Measurements from ENCODE around the gene CCL27. TPM values are rescaled to one million over a fixed set of nuclear protein-coding genes. Genes with fewer than 3 reads are reported as not detected.
A peak's percentile ranks its signal among the peaks of the same experiment; 100 is the strongest.
"Not testable (repeated sequence)": the region's sequence is repeated elsewhere in the genome, so short reads cannot be mapped to it uniquely, and the experiment has no call there.

CCL27 gene
- total RNA-seq, 1 experiment from 2014 or later: not detected

DNA sequence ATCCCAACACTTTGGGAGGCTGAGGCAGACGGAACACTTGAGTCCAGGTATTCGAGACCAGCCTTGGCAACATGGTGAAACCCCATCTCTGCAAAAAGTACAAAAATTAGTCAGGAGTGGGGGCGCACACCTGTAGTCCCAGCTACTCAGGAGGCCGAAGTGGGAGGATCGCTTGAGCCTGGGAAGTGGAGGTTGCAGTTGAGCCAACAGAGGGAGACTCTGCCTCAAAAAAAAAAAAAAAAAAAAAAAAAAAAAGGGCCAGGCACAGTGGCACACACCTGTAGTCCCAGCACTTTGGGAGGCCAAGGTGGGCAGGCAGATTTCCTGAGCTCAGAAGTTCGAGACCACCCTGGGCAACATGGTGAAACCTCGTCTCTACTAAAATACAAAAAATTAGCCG lies 23.1 kb downstream of the CCL27 start:
- not testable (repeated sequence) for H3K4me3 ChIP-seq, H3K36me3 ChIP-seq, H3K27me3 ChIP-seq, H3K9me3 ChIP-seq, DNase-seq

DNA sequence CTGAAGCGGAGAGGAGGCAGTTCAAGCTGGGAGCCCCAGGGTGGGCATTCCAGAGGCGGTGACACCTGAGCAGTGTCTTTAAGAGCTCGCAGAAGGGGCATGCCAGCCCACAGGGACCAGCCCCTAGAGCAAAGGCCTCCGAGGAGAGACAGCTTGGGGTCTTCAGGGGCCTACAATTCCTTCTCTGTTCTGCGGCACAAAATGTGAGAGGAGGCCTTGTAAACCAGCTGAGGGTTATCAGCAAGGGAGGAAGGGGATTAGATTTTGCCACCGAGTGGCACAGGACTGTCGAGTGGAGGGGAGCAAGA lies 24.4 kb downstream of the CCL27 start:
- Histone ChIP-seq H3K27me3 (no peaks in the 10 kb centered on the region), H3K9me3 (no peaks in the 10 kb centered on the region), H3K36me3 (peaks cover 9% of the 10 kb centered on the region; the same call in 1 of the 2 replicates), H3K4me3 (peak overlapping the region; percentile 76)
- no peak for DNase-seq

- no peaks in the 10 kb centered on the region for H3K27me3 ChIP-seq
- peak within 1 kb of the TSS; percentile 76 for H3K4me3 ChIP-seq
- no peaks in the 10 kb centered on the region for H3K9me3 ChIP-seq
- H3K36me3 ChIP-seq: peaks cover 9% of the 10 kb centered on the region; the same call in 1 of the 2 replicates
- DNase-seq: peak; percentile 89
Measured at GRCh38 chr9:34637356-34638137, 24.9 kb downstream of the CCL27 start, which contains the start of gene SIGMAR1. Gene SIGMAR1 (minus strand): TSS chr9:34637787. CDS start chr9:34637697, 90 bp downstream.

DNA sequence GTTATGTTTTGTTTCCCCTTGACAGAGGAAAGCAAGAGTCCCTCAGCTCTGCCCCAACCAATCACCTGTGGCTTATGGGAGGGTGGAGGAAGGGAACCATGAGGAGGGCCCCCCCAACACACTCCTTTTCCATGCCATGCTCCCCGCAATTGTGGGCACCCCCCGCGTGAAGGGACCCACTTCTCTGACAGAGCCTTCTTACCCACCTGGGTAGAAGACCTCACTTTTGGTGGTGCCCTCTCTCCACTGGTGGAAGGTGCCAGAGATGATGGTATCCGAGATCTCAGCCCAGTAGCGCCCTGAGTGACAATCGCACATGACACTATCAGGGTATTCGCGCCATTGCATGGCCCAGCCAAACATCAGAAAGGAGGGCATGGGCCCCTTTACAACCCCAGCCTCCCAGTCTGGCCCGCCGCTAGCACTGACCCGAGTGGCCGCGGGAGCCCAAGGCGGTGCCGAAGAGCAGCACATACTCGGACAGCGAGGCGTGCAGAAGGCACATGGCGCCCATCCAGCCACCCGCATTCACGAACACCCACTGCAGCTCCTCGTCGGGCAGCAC lies 25.6 kb downstream of the CCL27 start:
- DNase-seq: no peak
- peak overlapping the region; percentile 76 for H3K4me3 ChIP-seq
- no peaks in the 10 kb centered on the region for H3K27me3 ChIP-seq
- peaks cover 9% of the 10 kb centered on the region; the same call in 1 of the 2 replicates for H3K36me3 ChIP-seq
- no peaks in the 10 kb centered on the region for H3K9me3 ChIP-seq

DNA sequence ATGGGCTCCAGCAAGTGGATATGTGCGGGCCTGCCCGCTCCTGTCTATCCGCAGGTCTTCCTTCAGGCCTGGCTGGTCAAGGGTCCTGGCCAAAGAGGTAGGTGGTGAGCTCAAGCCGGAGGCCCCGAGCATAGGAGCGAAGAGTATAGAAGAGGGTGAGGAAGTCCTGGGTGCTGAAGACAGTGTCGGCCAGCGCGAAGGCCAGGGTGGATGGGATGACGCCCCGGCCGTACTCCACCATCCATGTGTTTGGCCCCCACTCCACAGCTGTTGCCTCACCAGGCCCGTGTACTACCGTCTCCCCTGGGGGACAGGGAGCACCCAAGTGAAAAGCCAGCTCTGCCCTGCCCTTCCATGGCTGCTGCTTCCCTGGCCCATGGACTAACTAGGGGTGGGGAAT lies 26.9 kb downstream of the CCL27 start:
- DNase-seq: no peak
- Histone ChIP-seq H3K4me3 (no peak overlapping the region), H3K36me3 (peaks cover 9% of the 10 kb centered on the region; the same call in 1 of the 2 replicates), H3K9me3 (no peaks in the 10 kb centered on the region), H3K27me3 (no peaks in the 10 kb centered on the region)

DNA sequence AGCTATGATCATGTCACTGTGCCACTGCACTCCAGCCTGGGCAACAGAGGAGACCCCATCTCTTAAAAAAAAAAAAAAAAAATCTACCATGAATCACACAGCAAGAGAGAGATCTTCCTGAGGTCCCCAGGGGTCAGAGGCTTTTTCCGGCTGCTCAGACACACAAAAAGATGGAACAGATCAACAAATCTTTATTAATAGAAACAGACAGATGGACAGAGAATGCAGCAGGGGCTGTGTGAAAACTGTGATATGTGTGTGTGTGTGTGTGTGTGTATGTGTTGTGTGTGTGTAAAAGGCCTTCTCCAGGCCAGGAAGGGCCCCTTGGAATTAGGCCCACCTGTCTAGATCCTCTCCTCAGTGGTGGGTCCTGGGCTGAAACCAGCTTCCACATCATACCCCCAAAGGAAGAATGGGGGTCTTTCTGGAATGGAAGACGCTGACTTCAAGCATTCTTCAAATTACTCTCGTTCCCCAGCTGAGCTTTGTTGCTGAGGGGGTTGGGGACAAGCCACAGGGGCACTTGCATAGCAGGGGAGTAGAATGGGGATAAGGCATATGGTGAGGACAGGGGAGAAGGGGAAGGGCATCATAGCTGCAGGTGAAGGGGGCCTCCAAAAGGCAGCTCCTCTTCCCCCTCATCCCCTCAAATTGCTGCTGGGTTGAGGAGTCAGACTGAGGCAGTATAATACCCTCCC lies 27.8 kb downstream of the CCL27 start:
- DNase-seq: no peak
- Histone ChIP-seq H3K4me3 (no peak overlapping the region), H3K36me3 (peaks cover 9% of the 10 kb centered on the region; the same call in 1 of the 2 replicates), H3K9me3 (no peaks in the 10 kb centered on the region), H3K27me3 (peaks cover 5% of the 10 kb centered on the region)

DNA sequence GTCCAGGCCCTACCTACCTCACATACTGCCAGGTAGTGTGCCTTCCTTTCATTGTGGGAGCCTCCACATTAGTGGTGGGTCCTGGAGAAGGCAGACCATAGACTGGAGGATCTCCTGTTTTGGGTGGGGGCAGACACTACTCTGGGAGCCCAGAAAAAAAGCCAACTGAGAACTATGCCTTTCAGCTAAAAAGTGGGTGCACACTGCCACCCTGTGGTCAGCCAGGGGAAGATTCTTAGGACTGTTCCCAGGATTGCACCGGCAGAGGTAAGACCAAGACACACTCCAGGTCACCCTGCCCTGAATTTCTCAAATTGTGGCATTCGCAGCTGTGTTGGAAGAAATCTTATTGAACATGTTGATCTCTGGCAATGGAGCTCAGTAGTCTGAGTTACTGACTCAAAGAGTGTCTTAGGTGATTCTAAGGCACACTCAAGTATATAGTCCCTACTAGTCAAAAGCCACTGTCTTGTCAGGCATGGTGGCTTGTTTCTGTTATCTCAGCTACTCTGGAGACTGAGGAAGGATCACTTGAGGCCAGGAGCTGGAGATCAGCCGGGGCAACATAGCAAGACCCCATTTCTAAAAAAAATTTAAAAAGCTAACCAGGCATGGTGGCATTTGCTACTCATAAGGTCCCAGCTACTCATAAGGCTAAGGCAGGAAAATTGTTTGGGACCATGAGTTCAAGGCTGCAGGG lies 28.5 kb downstream of the CCL27 start:
- Histone ChIP-seq H3K4me3 (no peak overlapping the region), H3K9me3 (no peaks in the 10 kb centered on the region), H3K27me3 (peaks cover 11% of the 10 kb centered on the region), H3K36me3 (peaks cover 9% of the 10 kb centered on the region; the same call in 1 of the 2 replicates)
- peak; percentile 38 for DNase-seq

DNA sequence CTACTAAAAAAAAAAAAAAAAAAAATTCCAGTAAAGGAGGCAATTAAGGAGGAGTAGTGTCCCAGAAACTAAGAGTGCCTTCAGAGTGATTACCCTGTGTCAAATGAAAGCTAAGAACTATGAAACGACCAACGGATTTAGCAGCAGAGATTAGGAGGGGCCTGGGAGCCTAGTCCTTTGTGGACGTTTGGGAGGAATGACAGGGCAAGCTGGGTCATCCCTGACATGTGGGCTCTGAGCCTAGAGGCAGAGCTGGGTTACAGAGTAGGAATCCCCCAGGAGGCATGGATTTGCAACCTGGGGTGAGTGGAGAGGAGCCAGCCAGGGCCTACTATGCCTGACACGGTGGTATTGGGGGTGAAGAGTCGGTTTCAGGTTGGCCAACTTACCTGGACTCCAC lies 29.3 kb downstream of the CCL27 start:
- no peaks in the 10 kb centered on the region for H3K9me3 ChIP-seq
- DNase-seq: no peak
- no peak overlapping the region for H3K4me3 ChIP-seq
- peaks cover 16% of the 10 kb centered on the region for H3K27me3 ChIP-seq
- peaks cover 9% of the 10 kb centered on the region; the same call in 1 of the 2 replicates for H3K36me3 ChIP-seq

DNA sequence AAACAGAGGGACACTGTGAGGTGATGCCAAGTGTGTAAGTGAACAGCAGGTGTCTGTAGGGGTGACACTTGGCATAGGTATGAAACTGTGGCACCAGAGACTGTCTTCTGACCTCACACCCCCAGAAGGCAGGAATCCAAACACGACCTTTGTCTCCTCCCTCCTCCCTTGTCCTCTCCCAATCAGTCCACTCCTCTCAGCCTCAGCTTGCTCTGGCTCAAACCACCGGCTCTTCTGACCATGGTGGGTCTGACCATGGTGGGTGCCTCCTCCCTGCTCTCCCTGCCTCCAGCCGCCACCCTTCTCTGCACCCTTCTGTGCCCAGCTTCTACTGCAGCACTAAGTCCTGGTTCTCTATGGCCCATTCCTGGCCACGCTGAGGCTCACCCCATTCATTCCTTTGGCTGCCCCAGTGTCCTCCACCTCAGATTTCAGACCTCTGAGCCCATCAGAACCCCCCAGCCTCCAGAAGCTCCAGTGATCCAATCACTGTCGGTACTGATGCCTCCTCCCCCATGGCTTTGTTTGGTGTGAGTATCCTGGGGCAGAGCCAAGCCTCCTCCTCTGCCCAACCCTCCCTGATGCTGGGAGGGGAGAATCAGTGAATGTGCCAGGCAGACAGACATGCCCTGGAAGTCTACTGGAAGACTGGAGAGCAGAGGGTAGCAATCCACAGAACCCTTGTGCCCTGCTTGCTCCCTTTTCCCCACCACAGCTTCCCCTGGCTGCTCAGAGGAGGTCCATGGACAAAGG lies 31.9 kb downstream of the CCL27 start:
- H3K4me3 ChIP-seq: no peak overlapping the region
- peaks cover 5% of the 10 kb centered on the region; the same call in 1 of the 2 replicates for H3K36me3 ChIP-seq
- H3K27me3 ChIP-seq: peaks cover 18% of the 10 kb centered on the region
- H3K9me3 ChIP-seq: no peaks in the 10 kb centered on the region
- DNase-seq: no peak

DNA sequence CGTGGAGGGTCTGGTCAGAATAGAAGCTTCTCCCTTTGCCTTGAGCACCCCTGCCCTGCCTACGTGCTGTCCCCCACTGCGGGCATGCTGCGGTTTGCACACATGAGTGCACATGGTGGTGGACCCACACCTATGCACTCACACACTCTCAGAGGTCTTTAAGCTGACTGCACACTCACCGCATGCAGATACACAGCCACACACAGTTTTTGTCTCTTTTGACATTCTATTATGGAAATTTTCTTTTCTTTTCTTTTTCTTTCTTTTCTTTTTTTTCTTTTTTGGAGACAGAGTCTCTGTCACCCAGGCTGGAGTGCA lies 33.0 kb downstream of the CCL27 start:
- Histone ChIP-seq H3K9me3 (no peaks in the 10 kb centered on the region), H3K36me3 (no peaks in the 10 kb centered on the region), H3K4me3 (no peak overlapping the region), H3K27me3 (peaks cover 18% of the 10 kb centered on the region)
- no peak for DNase-seq

- Histone ChIP-seq H3K36me3 (no peaks in the 10 kb centered on the region), H3K9me3 (no peaks in the 10 kb centered on the region), H3K27me3 (peaks cover 18% of the 10 kb centered on the region), H3K4me3 (no peak within 1 kb of the TSS)
- DNase-seq: peak; percentile 33
Measured at GRCh38 chr9:34628656-34629490, 33.6 kb downstream of the CCL27 start, which contains the start of gene ARID3C. Gene ARID3C (minus strand): TSS chr9:34629066. CDS start chr9:34628014, 1,052 bp downstream.

DNA sequence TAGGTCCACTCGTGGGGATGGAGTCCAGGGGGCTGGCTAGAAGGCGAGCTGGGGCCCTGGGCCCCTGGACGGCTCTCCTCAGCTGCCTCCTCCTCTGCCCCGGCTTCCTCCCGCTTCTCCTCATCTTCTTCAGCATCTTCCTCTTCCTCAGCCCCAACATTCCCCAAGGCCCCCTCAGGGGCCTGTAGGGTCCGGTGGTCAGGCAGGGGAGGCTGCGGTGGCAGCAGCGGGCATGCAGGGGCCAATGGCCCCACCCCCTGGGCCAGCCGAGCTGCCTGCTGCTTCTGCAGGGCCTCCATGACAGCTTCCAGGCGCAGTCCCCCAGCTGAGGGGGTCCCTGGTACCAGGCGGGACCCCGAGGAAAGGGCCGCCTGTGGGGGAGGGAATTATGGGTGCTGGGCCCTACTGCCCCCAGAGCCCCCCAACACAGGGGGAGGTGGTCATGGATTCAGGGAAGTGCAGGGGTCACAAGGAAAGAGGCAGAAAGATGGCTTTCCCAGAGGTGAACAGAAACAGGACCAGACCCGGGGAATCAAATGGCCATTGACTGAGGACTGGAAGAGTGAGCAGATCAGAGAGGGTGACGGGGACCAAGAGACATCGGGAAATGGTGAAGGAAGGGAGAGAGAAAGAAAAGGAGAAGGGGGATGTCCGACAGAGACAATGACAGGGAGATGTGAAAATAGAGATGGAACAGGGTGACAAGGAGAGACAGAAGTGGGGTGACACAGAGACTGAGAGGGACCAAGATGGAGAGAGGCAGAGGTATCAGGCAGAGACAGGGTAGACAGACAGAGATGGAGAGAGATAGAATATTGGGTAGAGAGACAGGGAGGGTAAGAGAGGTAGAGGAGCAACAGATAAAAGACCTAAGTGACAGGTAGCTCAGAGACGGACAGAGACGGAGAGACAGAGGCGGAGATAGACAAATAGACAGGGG lies 34.5 kb downstream of the CCL27 start:
- Histone ChIP-seq H3K9me3 (no peaks in the 10 kb centered on the region), H3K36me3 (no peaks in the 10 kb centered on the region), H3K4me3 (no peak overlapping the region), H3K27me3 (peaks cover 18% of the 10 kb centered on the region)
- DNase-seq: no peak

GRCh38 chr9:34625186-34625486 lies 37.3 kb downstream of the CCL27 start:
- peaks cover 17% of the 10 kb centered on the region for H3K27me3 ChIP-seq
- H3K36me3 ChIP-seq: no peaks in the 10 kb centered on the region
- H3K4me3 ChIP-seq: no peak overlapping the region
- DNase-seq: no peak
- no peaks in the 10 kb centered on the region for H3K9me3 ChIP-seq

DNA sequence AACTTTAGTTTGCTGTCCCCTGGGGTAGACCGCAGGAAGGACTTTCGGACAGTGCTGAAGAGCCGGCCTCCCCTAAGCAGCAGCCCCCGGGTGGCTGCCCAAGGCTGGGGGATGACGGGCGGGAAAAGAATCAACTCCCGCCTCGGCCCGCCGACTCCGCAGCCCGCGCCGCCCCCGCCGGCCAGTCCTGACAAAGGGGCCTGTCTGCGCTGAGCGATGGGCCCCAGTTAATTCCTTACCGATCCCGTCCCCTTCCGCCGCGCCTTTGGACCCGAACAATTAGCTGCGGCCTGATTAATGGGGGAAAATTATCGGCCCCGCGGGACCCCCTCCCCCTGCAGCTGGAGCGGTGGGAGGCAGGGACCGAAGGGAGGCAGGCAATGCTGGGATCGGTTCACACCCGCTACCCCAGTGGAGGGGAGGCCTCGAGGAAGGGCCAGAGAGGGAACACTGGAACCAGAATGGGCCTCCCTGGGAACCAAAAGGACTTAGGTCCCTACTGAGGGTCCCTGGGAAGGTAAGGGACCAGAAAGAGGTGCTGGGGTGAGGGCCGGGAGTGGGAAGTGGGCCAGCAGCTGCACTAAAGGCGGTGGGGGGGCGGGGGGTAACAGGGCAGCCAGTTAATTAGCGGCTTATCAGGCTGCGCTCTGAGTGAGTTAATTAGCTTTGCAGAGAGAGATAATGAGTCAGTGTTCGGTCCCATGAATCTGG lies 37.8 kb downstream of the CCL27 start:
- Histone ChIP-seq H3K36me3 (no peaks in the 10 kb centered on the region), H3K4me3 (no peak overlapping the region), H3K27me3 (peaks cover 13% of the 10 kb centered on the region), H3K9me3 (no peaks in the 10 kb centered on the region)
- DNase-seq: no peak
